ENCODE data around the gene TMEM134. TPM values are rescaled to one million over a fixed set of nuclear protein-coding genes. Genes with fewer than 3 reads are reported as not detected.

TMEM134 gene
- total and polyA plus RNA-seq, 4 donors: 10.2 to 86.9 (median 63.5) TPM

GRCh38 chr11:67445515-67445914, 23.5 kb downstream of the TMEM134 start:
- Histone ChIP-seq H3K4me1 (ENCODE audit: control insufficient read depth in 4 of 4, insufficient read depth in 4 of 4, low read length in 3 of 4) (peaks cover 4 to 27% (median 15%) of the 10 kb centered on the region in 4 donors), H3K27ac (ENCODE audit: low read depth in 1 of 2, low read length in 2 of 2) (no peak overlapping the region), H3K36me3 (ENCODE audit: control insufficient read depth in 4 of 4, insufficient read depth in 3 of 4, low read depth in 1 of 4, low read length in 3 of 4) (no peaks in the 10 kb centered on the region), H3K9ac (ENCODE audit: low read depth in 1 of 2, low read length in 2 of 2) (no peak overlapping the region), H3K4me3 (ENCODE audit: low read depth in 1 of 3, low read length in 3 of 3) (no peak overlapping the region), H3K27me3 (ENCODE audit: control insufficient read depth in 4 of 4, insufficient read depth in 4 of 4, low read length in 3 of 4) (no peaks in the 10 kb centered on the region), H3K9me3 (ENCODE audit: control insufficient read depth in 4 of 4, low read length in 3 of 4) (no peaks in the 10 kb centered on the region)
- DNase-seq (ENCODE audit: low spot score): no peak
- TF ChIP-seq FOXA2 (IDR thresholded peaks at IDR 0.05) (no peak), JUND (IDR thresholded peaks at IDR 0.05) (no peak), ZBTB33 (IDR thresholded peaks at IDR 0.05) (no peak), RAD21 (IDR thresholded peaks at IDR 0.05) (no peak), HNF4G (IDR thresholded peaks at IDR 0.05) (no peak), HNF4A (conservative IDR thresholded peaks at IDR 0.05) (no peak), RXRA (IDR thresholded peaks at IDR 0.05) (no peak), EGR1 (IDR thresholded peaks at IDR 0.05; ENCODE audit: low read depth in 2 of 2) (no peak)
- 81% methylated on average over 5 of the region's 5 CpGs for WGBS

GRCh38 chr11:67442504-67443404, 26.3 kb downstream of the TMEM134 start:
- 37% methylated on average over 45 of the region's 45 CpGs for WGBS
- Histone ChIP-seq H3K36me3 (ENCODE audit: control insufficient read depth in 4 of 4, insufficient read depth in 3 of 4, low read depth in 1 of 4, low read length in 3 of 4) (peaks cover 0 to 6% (median 0%) of the 10 kb centered on the region in 4 donors), H3K27ac (ENCODE audit: low read depth in 1 of 2, low read length in 2 of 2) (peak overlapping the region; percentile 68 to 81), H3K4me3 (ENCODE audit: low read depth in 1 of 3, low read length in 3 of 3) (peak overlapping the region in 2 of 3 donors; percentile 72 to 81), H3K27me3 (ENCODE audit: control insufficient read depth in 4 of 4, insufficient read depth in 4 of 4, low read length in 3 of 4) (no peaks in the 10 kb centered on the region), H3K9ac (ENCODE audit: low read depth in 1 of 2, low read length in 2 of 2) (peak overlapping the region in 1 of 2 donors; percentile 50), H3K4me1 (ENCODE audit: control insufficient read depth in 4 of 4, insufficient read depth in 4 of 4, low read length in 3 of 4) (peaks cover 4 to 24% (median 13%) of the 10 kb centered on the region in 4 donors), H3K9me3 (ENCODE audit: control insufficient read depth in 4 of 4, low read length in 3 of 4) (no peaks in the 10 kb centered on the region)
- no peak for DNase-seq (ENCODE audit: low spot score)
- no peak for TF ChIP-seq HNF4A (conservative IDR thresholded peaks at IDR 0.05)
- no peak for TF ChIP-seq GABPA (IDR thresholded peaks at IDR 0.05 in 1 of 2, conservative IDR thresholded peaks at IDR 0.05 in 1 of 2)
- TF ChIP-seq FOXA2 (IDR thresholded peaks at IDR 0.05): no peak
- no peak for TF ChIP-seq YY1 (IDR thresholded peaks at IDR 0.05)
- TF ChIP-seq MAX (IDR thresholded peaks at IDR 0.05): no peak
- TF ChIP-seq SP1 (IDR thresholded peaks at IDR 0.05): no peak
- no peak for TF ChIP-seq HNF4G (IDR thresholded peaks at IDR 0.05)

GRCh38 chr11:67441731-67442351, 27.2 kb downstream of the TMEM134 start:
- no peak overlapping the region for H3K27ac ChIP-seq (ENCODE audit: low read depth in 1 of 2, low read length in 2 of 2)
- H3K9me3 ChIP-seq (ENCODE audit: control insufficient read depth in 4 of 4, low read length in 3 of 4): no peaks in the 10 kb centered on the region
- peaks cover 4 to 21% (median 13%) of the 10 kb centered on the region in 4 donors for H3K4me1 ChIP-seq (ENCODE audit: control insufficient read depth in 4 of 4, insufficient read depth in 4 of 4, low read length in 3 of 4)
- no peaks in the 10 kb centered on the region for H3K27me3 ChIP-seq (ENCODE audit: control insufficient read depth in 4 of 4, insufficient read depth in 4 of 4, low read length in 3 of 4)
- no peak overlapping the region for H3K4me3 ChIP-seq (ENCODE audit: low read depth in 1 of 3, low read length in 3 of 3)
- 92% methylated on average over 28 of the region's 28 CpGs for WGBS
- H3K36me3 ChIP-seq (ENCODE audit: control insufficient read depth in 4 of 4, insufficient read depth in 3 of 4, low read depth in 1 of 4, low read length in 3 of 4): peaks cover 0 to 9% (median 0%) of the 10 kb centered on the region in 4 donors
- no peak overlapping the region for H3K9ac ChIP-seq (ENCODE audit: low read depth in 1 of 2, low read length in 2 of 2)
- DNase-seq (ENCODE audit: low spot score): no peak
- no peak for TF ChIP-seq SP1 (IDR thresholded peaks at IDR 0.05)
- no peak for TF ChIP-seq RAD21 (IDR thresholded peaks at IDR 0.05)
- TF ChIP-seq GABPA (IDR thresholded peaks at IDR 0.05 in 1 of 2, conservative IDR thresholded peaks at IDR 0.05 in 1 of 2): no peak
- TF ChIP-seq FOXA2 (IDR thresholded peaks at IDR 0.05): no peak
- TF ChIP-seq EGR1 (IDR thresholded peaks at IDR 0.05; ENCODE audit: low read depth in 2 of 2): no peak
- no peak for TF ChIP-seq TAF1 (conservative IDR thresholded peaks at IDR 0.05)
- no peak for TF ChIP-seq FOXA1 (IDR thresholded peaks at IDR 0.05)
- TF ChIP-seq NR2F2 (IDR thresholded peaks at IDR 0.05): no peak
- TF ChIP-seq CTCF (IDR thresholded peaks at IDR 0.05; ENCODE audit: low read depth, low read length, missing input control): no peak
- no peak for TF ChIP-seq JUND (IDR thresholded peaks at IDR 0.05)
- no peak for TF ChIP-seq RXRA (IDR thresholded peaks at IDR 0.05)
- no peak for TF ChIP-seq MAX (IDR thresholded peaks at IDR 0.05)
- no peak for TF ChIP-seq HNF4G (IDR thresholded peaks at IDR 0.05)
- TF ChIP-seq HNF4A (conservative IDR thresholded peaks at IDR 0.05): no peak
- TF ChIP-seq YY1 (IDR thresholded peaks at IDR 0.05): no peak
- TF ChIP-seq REST (IDR thresholded peaks at IDR 0.05): no peak
